HepG2 (cell line): Measurements from ENCODE around the gene PLD4. TPM values are rescaled to one million over a fixed set of nuclear protein-coding genes. Genes with fewer than 3 reads are reported as not detected.

Source experiments
- ATAC-seq: fragments of 200-7000 bp; cut with Tn5 transposase; 3 replicates; pipeline ENCODE4 v1.9.1; 2020; ENCODE audit warnings: mild to moderate bottlenecking, moderate library complexity
- BruUV-seq: library from RNA; stranded (reverse); fragments of 400-500 nt; replicated peaks from 2 replicates; lab custom pipeline; 2021; lab: Mats Ljungman, UMichigan
- CTCF ChIA-PET: fragments of 300-600 bp; formaldehyde crosslinking; extraction: SDS; loops from one replicate; lab custom pipeline; 2021; ENCODE audit warnings: low total read pairs, inconsistent platforms, low intra/inter-chr PET ratio; lab: Yijun Ruan, JAX
- POLR2A ChIA-PET: fragments of 350-600 bp; sonication (Branson Sonifier 250); formaldehyde crosslinking; loops from one replicate; lab custom pipeline; 2020; ENCODE audit warnings: antibody characterized with exemption, inconsistent platforms; lab: Yijun Ruan, JAX
- DNase-seq: peaks from one replicate; pipeline ENCODE4 v3.0.0-alpha.2; 2015; ENCODE audit warnings: low spot score
- FAIRE-seq: peaks from 3 replicates; lab custom pipeline; 2011; peaks lifted over from hg19 to GRCh38; lab: Jason Lieb, UNC
- H2AFZ ChIP-seq: one replicate; pipeline ENCODE4 v1.6.1; 2011; ENCODE audit warnings: low read length, inconsistent platforms
- H3K27ac ChIP-seq: fragments of 300-600 bp; 3 replicates; pipeline ENCODE4 v1.8.0; 2011; ENCODE audit warnings: mixed run types, mild to moderate bottlenecking, mixed read lengths, low read length, inconsistent platforms; ENCODE audit not compliant: insufficient read depth; ENCODE audit errors: extremely low read length
- H3K27me3 ChIP-seq, 2 experiments: fragments of 200-600 bp in 1 of 2; 2 replicates in 1 of 2; 3 replicates in 1 of 2; pipeline versions ENCODE4 v1.6.0 to v1.8.0; 2011; ENCODE audit warnings: low read length in 2 of 2, mild to moderate bottlenecking in 2 of 2, moderate library complexity in 2 of 2, inconsistent platforms in 1 of 2; ENCODE audit not compliant: insufficient read depth in 2 of 2, control insufficient read depth in 1 of 2
- H3K36me3 ChIP-seq, 2 experiments: fragments of 200-600 bp in 1 of 2; replicated peaks in 1 of 2; 2 replicates in 1 of 2; 3 replicates in 1 of 2; pipeline versions ENCODE4 v1.5.1 to v1.8.0; 2011; ENCODE audit warnings: low read length in 2 of 2, inconsistent platforms in 1 of 2; ENCODE audit not compliant: insufficient read depth in 2 of 2, control insufficient read depth in 1 of 2
- H3K4me1 ChIP-seq: 2 replicates; pipeline ENCODE4 v1.5.1; 2012; ENCODE audit warnings: low read length, inconsistent platforms; ENCODE audit not compliant: insufficient read depth
- H3K4me2 ChIP-seq: 2 replicates; pipeline ENCODE4 v1.6.0; 2011; ENCODE audit warnings: low read depth, low read length, inconsistent platforms
- H3K4me3 ChIP-seq, 3 experiments: fragments of 200-600 bp in 1 of 3; sonication (generic), shearing (Covaris generic) in 1 of 3; replicated peaks in 1 of 3; 2 replicates each; pipeline ENCODE4 v1.5.1; 2011 to 2016; ENCODE audit warnings: low read length in 3 of 3, inconsistent platforms in 2 of 3, low read depth in 2 of 3, mild to moderate bottlenecking in 2 of 3, control low read depth in 1 of 3, mixed read lengths in 1 of 3; ENCODE audit not compliant: insufficient read depth in 1 of 3
- H3K79me2 ChIP-seq: one replicate; pipeline ENCODE4 v1.6.1; 2011; ENCODE audit warnings: low read length, inconsistent platforms; ENCODE audit not compliant: insufficient read depth
- H3K9ac ChIP-seq: 2 replicates; pipeline ENCODE4 v1.6.0; 2011; ENCODE audit warnings: mild to moderate bottlenecking, low read depth, low read length, inconsistent platforms; ENCODE audit not compliant: insufficient read depth
- H3K9me3 ChIP-seq: 2 replicates; pipeline ENCODE4 v1.5.1; 2012; ENCODE audit warnings: mild to moderate bottlenecking, low read length
- H4K20me1 ChIP-seq: 2 replicates; pipeline ENCODE4 v1.6.0; 2011; ENCODE audit warnings: inconsistent platforms, mild to moderate bottlenecking, low read length, moderate library complexity; ENCODE audit not compliant: insufficient read depth
- AGO2 ChIP-seq: fragments of 200-400 bp; formaldehyde crosslinking; optimal IDR thresholded peaks from 2 replicates; pipeline ENCODE3; 2017; ENCODE audit warnings: mild to moderate bottlenecking, low read depth, low read length, moderate library complexity
- KDM5A ChIP-seq: fragments of 200-600 bp; sonication (generic); IDR thresholded peaks from 2 replicates; pipeline ENCODE4 v1.7.0; 2018; ENCODE audit warnings: antibody characterized with exemption, mild to moderate bottlenecking, low read length, borderline replicate concordance
- NRL ChIP-seq: sonication (generic); formaldehyde crosslinking; IDR thresholded peaks from 2 replicates; pipeline ENCODE4 v1.5.0; 2020; ENCODE audit warnings: missing genetic modification reagents, mild to moderate bottlenecking, moderate library complexity, borderline replicate concordance
- SRY ChIP-seq: sonication (generic); formaldehyde crosslinking; IDR thresholded peaks from 2 replicates; pipeline ENCODE4 v1.8.0; 2022; ENCODE audit warnings: mild to moderate bottlenecking, missing genetic modification reagents
- TARDBP ChIP-seq: sonication (generic); formaldehyde crosslinking; IDR thresholded peaks from 2 replicates; pipeline ENCODE4 v1.8.0; 2022; ENCODE audit warnings: mild to moderate bottlenecking, missing genetic modification reagents
- ZNF296 ChIP-seq: sonication (generic); formaldehyde crosslinking; conservative IDR thresholded peaks from 2 replicates; pipeline ENCODE4 v1.5.0; 2020; ENCODE audit warnings: mild to moderate bottlenecking, missing genetic modification reagents
- WGBS: methylation state at CpG from one replicate; pipeline ENCODE4 v1.1.6; 2017; ENCODE audit warnings: low lambda C conversion rate; 5-methylcytosine and 5-hydroxymethylcytosine counted together
- in situ Hi-C: cut with HindIII; loops from 2 replicates; pipeline ENCODE4 v1.10.0; 2017; ENCODE audit warnings: low pct_unique_long_range_greater_than_20kb; ENCODE audit not compliant: extremely low pct_ligation_motif_present
- intact Hi-C: fragments of 100-400 bp; cut with micrococcal nuclease; formaldehyde crosslinking; loops from one replicate; pipeline ENCODE4 v1.10.0; 2022; ENCODE audit not compliant: unreplicated experiment
- polyA plus RNA-seq, 8 experiments: library from polyadenylated mRNA; depleted of rRNA in 3 of 8; stranded (reverse) in 7 of 8; unstranded in 1 of 8; fragments of >200 nt; fragmentation: Illumina TruSeq in 4 of 8; extraction: Trizol in 4 of 8; gene quantifications; 2 replicates each; pipeline versions ENCODE4 v1.2.1 to v1.2.3, GENCODE V29; 2011 to 2016; ENCODE audit warnings: low read depth in 4 of 8, missing spikeins in 1 of 8, mixed read lengths in 1 of 8; ENCODE audit not compliant: insufficient read depth in 1 of 8
- total RNA-seq, 5 experiments: library from RNA; depleted of rRNA; stranded (reverse); fragments of >200 nt; fragmentation: Illumina TruSeq; extraction: Trizol; gene quantifications; 2 replicates each; pipeline ENCODE4 v1.2.3, GENCODE V29; 2016; ENCODE audit warnings: low read depth in 1 of 5
- TF ChIP-seq, protein P1 (sequence below): sonication (generic); formaldehyde crosslinking; IDR thresholded peaks from 2 replicates; pipeline ENCODE4 v1.4.0; 2020; ENCODE audit warnings: missing genetic modification reagents, borderline replicate concordance

PLD4 gene
- total and polyA plus RNA-seq, 2 of the 13 experiments (the other 11 are each of a cell fraction or from before 2014, with no cell fraction given), result not detected

DNA sequence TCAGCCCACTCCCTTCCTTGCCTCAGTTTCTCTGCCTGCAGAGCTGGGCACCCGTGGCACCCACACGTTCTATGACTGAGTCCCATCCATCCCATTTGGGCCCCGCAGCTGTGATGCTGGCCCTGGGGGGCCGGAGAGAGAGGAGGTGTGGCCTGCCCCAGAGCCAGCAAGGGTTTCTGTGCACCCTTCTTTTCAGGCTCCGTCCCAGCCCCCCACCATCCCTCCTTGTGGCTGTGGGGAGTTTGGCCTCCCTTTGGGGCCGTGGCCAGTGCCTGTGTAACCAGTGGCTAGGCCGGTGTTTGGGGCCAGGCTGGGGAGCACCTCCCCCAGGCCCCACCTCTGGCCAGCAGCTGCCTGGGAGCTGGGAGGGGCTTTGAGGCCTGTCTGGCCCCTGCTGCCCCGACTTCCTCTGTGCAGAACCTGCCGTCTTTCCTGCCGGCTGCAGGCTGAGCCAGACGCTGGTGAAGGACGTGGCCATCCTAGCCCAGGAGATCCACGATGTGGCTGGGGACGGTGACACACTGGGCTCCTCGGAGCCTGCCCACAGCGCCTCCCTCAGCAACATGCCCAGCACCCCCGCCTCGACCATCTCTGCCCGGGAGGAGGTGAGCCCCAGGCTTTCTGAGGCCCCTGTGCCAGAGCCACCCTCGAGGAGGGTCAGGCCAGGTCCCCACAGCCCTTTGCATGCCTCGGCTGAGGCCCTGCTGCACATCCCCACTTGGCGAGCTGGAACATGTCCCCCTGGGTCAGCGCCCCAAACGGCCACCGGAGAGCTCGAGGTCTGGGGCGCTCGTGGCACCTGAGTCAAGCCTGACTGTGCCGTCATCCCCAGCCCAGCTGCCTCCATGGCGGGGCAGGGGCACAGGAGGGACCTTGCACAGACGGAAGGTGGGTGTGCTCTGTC, 31.9 kb upstream of the PLD4 start:
- POLR2A ChIA-PET, result interaction anchor here (1.4 kb wide), 1 partner anchor 28 kb away, joined by 3 read pairs; the partner anchor contains the start of gene CEP170B
- no peak overlapping the region for H3K4me2 ChIP-seq
- no peaks in the 10 kb centered on the region for H4K20me1 ChIP-seq
- TF ChIP-seq AGO2, result peak; percentile 80
- peak; percentile 17; the same call in 1 of the 2 replicates for TF ChIP-seq TARDBP (CRISPR knock-in tag)
- TF ChIP-seq ZNF296 (CRISPR knock-in tag), result no peak
- no peak for TF ChIP-seq NRL
- H3K79me2 ChIP-seq, result no peaks in the 10 kb centered on the region
- BruUV-seq, result no TSS peak
- CTCF ChIA-PET, result no interaction called here
- H3K36me3 ChIP-seq, result no peaks in the 10 kb centered on the region
- no peak for ATAC-seq
- no peak for DNase-seq
- no peak overlapping the region for H3K9ac ChIP-seq
- no peak for FAIRE-seq
- no peaks in the 10 kb centered on the region for H3K27me3 ChIP-seq
- intact Hi-C loops, result no loop called here
- in situ Hi-C loops, result no loop called here
- H3K27ac ChIP-seq, result no peak overlapping the region
- no peak overlapping the region for H3K4me3 ChIP-seq
- H3K9me3 ChIP-seq, result no peaks in the 10 kb centered on the region
- peaks cover 9% of the 10 kb centered on the region; the same call in 1 of the 2 replicates for H3K4me1 ChIP-seq
- WGBS, result 82% methylated on average over 8 of the region's 31 CpGs
- H2AFZ ChIP-seq, result no peak overlapping the region

DNA sequence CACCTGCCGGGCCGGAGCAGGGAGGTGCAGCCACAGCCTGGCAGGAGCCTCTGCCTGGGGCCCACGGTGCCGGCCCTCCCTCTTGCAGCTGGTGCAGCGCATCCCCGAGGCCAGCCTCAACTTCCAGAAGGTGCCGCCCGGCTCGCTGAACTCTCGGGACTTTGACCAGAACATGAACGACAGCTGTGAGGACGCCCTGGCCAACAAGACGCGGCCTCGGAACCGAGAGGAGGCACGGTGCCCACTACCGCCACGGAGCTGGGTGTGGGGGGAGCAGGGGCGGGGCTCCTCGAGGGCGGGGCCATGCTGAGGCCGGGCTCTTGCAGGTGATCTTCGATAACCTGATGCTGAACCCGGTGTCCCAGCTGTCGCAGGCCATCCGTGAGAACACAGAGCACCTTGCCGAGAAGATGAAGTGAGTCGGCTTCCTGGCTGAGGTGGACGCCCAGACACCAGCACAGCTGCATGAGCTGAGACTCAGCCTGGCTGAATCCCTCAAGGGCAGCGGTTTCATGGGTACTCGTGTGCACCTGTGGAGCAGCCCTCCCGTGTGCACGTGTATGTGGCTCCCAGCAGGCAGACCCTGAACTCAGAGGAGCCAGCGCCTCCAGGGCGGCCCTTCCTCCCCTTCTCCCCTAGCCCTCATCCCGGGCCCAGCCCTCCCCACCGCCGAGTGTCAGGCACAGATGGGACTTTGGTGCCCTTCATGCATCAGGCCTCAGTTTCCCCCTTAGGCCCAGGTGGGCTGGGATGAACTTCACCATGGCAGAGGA, 31.1 kb upstream of the PLD4 start:
- no TSS peak for BruUV-seq
- ATAC-seq (no peak), FAIRE-seq (no peak), DNase-seq (no peak)
- no peaks in the 10 kb centered on the region for H3K9me3 ChIP-seq
- TF ChIP-seq, protein P1, sequence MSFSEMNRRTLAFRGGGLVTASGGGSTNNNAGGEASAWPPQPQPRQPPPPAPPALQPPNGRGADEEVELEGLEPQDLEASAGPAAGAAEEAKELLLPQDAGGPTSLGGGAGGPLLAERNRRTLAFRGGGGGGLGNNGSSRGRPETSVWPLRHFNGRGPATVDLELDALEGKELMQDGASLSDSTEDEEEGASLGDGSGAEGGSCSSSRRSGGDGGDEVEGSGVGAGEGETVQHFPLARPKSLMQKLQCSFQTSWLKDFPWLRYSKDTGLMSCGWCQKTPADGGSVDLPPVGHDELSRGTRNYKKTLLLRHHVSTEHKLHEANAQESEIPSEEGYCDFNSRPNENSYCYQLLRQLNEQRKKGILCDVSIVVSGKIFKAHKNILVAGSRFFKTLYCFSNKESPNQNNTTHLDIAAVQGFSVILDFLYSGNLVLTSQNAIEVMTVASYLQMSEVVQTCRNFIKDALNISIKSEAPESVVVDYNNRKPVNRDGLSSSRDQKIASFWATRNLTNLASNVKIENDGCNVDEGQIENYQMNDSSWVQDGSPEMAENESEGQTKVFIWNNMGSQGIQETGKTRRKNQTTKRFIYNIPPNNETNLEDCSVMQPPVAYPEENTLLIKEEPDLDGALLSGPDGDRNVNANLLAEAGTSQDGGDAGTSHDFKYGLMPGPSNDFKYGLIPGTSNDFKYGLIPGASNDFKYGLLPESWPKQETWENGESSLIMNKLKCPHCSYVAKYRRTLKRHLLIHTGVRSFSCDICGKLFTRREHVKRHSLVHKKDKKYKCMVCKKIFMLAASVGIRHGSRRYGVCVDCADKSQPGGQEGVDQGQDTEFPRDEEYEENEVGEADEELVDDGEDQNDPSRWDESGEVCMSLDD (CRISPR knock-in tag), result no peak
- TF ChIP-seq SRY (CRISPR knock-in tag), result no peak
- no peak for TF ChIP-seq KDM5A
- TF ChIP-seq AGO2, result peak; percentile 75
- POLR2A ChIA-PET, result interaction anchor here (1.4 to 1.8 kb wide), 2 partner anchors 17 to 29 kb away, joined by 3 to 6 read pairs; partner anchors contain the start of gene CEP170B
- CTCF ChIA-PET, result no interaction called here
- no peak overlapping the region for H3K27ac ChIP-seq
- H3K36me3 ChIP-seq, result no peaks in the 10 kb centered on the region
- in situ Hi-C loops (no loop called here), intact Hi-C loops (no loop called here)
- WGBS, result no CpG with 5 or more reads among the region's 39 CpGs
- no peaks in the 10 kb centered on the region for H4K20me1 ChIP-seq
- no peak overlapping the region for H3K4me3 ChIP-seq
- H2AFZ ChIP-seq, result no peak overlapping the region
- no peak overlapping the region for H3K9ac ChIP-seq
- no peak overlapping the region for H3K4me2 ChIP-seq
- H3K27me3 ChIP-seq, result 0 out of 5 replicates have a peak, but pooled peaks cover 0 to under 1% of the 10 kb centered on the region in 2 experiments
- no peaks in the 10 kb centered on the region for H3K79me2 ChIP-seq
- peaks cover 9% of the 10 kb centered on the region; the same call in 1 of the 2 replicates for H3K4me1 ChIP-seq
